SK-N-SH treated with all-trans-retinoic acid at 6 μM for 48 hours (cell line): Measurements from ENCODE around the gene IFRD2.

Experiments used
- BACH2 ChIP-seq: fragments of 250-450 bp; sonication (Bioruptor Pico); IDR thresholded peaks from 2 replicates; pipeline ENCODE4 v1.9.0; 2021; ENCODE audit warnings: mild to moderate bottlenecking, borderline replicate concordance
- CSRNP3 ChIP-seq: fragments of 250-450 bp; sonication (Bioruptor Pico); IDR thresholded peaks from 2 replicates; pipeline ENCODE4 v1.5.1; 2021; ENCODE audit warnings: mild to moderate bottlenecking, moderate library complexity
- POU6F1 ChIP-seq: fragments of 250-450 bp; sonication (Bioruptor Pico); IDR thresholded peaks from 2 replicates; pipeline ENCODE4 v1.8.0; 2021; ENCODE audit warnings: low read depth, mild to moderate bottlenecking, moderate library complexity, borderline replicate concordance
- RARB ChIP-seq: fragments of 250-450 bp; sonication (Bioruptor Pico); IDR thresholded peaks from 2 replicates; pipeline ENCODE4 v1.8.0; 2021; ENCODE audit warnings: mild to moderate bottlenecking, moderate library complexity

GRCh38 chr3:50251220-50251619 lies 41.0 kb downstream of the IFRD2 start:
- TF ChIP-seq RARB (no peak), CSRNP3 (CRISPR knock-in tag) (no peak), BACH2 (CRISPR knock-in tag) (no peak), POU6F1 (CRISPR knock-in tag) (no peak)
